GM12875 (cell line): ENCODE results near the gene PDE6B.

Experiments
- H3K4me3 ChIP-seq: one replicate; pipeline ENCODE4 v1.5.1; 2011; ENCODE audit warnings: low read depth, low read length, control low read depth
- TF ChIP-seq, protein P1 (sequence below): IDR thresholded peaks from 2 replicates; pipeline ENCODE4 v1.5.1; 2011; ENCODE audit warnings: low read depth, mild to moderate bottlenecking, control low read depth, inconsistent platforms, low read length, moderate library complexity, borderline replicate concordance; ENCODE audit not compliant: insufficient read depth

PDE6B gene

DNA sequence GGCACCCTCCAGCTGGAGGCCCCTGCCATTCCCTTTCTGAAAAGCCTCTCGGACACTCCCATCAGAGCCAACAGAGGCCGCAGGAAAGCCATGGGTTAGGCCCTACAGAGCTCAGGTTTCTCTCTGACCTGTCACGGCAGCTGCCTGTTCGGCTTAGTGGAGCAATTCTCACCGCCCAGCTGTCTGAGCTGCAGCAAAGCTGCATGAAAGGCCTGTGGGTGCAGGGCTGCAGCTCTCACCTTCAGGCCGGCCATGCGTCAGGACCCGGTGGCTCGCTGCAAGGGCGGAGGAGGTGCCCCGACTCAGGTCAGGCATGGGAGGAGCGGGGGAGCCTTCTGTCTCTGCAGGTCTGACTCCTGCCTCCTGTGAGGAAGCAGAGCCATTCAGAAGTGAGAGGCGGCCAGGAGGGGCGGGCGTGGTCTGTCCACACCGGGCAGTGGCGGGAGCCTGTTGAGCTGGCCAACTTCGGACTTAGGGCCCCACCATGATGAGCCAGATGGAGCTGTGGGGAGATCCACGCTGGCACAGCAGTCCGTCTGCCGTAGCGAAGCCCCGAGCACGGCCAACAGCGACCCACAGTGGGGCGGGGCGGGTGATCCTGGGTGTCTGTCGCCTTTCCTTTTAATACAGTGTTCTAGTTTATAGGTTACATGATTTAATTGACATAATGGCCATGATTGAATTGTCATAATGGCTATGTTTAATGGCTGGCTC lies 23.4 kb downstream of the PDE6B start:
- TF ChIP-seq, protein P1, sequence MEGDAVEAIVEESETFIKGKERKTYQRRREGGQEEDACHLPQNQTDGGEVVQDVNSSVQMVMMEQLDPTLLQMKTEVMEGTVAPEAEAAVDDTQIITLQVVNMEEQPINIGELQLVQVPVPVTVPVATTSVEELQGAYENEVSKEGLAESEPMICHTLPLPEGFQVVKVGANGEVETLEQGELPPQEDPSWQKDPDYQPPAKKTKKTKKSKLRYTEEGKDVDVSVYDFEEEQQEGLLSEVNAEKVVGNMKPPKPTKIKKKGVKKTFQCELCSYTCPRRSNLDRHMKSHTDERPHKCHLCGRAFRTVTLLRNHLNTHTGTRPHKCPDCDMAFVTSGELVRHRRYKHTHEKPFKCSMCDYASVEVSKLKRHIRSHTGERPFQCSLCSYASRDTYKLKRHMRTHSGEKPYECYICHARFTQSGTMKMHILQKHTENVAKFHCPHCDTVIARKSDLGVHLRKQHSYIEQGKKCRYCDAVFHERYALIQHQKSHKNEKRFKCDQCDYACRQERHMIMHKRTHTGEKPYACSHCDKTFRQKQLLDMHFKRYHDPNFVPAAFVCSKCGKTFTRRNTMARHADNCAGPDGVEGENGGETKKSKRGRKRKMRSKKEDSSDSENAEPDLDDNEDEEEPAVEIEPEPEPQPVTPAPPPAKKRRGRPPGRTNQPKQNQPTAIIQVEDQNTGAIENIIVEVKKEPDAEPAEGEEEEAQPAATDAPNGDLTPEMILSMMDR = no peak
- no peak overlapping the region for H3K4me3 ChIP-seq

DNA sequence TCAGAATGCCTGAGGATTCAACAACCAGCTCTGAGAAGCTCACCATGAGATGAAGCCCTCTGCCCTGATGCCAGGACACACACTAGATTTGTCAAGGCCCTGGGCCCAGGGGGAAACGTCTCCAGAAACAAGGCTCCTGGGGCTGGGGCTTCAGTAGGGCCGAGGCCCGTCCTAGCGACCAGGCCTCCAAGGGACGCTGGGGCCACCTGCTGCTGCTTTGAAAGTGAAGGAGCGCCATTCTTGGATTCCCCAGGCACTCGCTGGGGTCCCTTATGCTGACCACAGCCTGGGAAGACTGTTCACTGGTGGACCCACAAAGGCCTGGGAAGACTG lies 23.9 kb downstream of the PDE6B start:
- TF ChIP-seq, protein P1 = no peak
- H3K4me3 ChIP-seq = no peak overlapping the region

DNA sequence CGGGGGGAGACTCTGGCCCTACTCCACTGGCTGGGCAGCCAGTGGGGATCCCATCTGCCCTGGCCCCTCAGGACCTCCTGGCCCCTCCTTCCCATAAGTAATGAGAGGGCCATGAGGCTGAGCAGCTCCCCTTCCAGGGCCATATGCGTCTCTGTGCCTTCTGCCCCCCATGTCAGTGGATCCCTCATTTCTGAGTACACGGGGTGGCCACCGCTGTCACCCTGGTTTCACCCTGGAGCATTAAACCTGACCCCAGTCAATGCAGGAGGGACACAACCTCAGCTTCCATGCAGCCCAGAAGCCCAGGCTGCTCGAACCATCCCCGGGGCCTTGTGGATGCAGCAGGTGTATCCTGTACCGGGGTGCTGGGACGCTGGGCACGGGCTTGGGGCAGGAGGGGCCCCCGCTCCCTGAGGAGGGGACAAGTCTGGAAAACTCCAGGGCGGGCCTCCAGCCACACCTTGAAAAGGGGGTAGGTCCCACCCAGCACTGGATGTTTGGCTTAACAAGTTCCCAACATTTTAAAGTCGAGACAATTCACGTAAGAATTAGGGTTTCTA lies 24.5 kb downstream of the PDE6B start:
- H3K4me3 ChIP-seq = no peak overlapping the region
- TF ChIP-seq, protein P1 = no peak

DNA sequence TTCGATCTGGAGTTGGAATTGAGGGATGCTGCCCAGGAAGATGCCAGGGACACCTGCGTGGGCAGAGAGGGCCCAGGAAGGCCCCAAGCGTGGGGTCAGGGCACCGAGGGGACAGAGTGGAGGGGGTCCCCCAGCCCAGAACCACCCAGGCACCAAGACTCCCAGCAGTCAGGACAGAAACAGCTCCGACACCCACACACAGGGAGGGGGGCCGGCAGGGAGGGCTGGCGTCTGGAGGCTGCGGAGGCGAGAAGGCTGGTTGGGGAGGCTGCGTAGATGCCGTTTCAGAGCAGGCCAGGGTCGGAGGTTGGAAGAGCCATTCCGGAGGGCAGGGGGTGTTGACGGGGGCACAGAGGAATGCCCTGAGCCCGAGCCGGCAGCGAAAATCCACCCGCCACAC lies 25.1 kb downstream of the PDE6B start:
- TF ChIP-seq, protein P1 = no peak
- H3K4me3 ChIP-seq = no peak overlapping the region

DNA sequence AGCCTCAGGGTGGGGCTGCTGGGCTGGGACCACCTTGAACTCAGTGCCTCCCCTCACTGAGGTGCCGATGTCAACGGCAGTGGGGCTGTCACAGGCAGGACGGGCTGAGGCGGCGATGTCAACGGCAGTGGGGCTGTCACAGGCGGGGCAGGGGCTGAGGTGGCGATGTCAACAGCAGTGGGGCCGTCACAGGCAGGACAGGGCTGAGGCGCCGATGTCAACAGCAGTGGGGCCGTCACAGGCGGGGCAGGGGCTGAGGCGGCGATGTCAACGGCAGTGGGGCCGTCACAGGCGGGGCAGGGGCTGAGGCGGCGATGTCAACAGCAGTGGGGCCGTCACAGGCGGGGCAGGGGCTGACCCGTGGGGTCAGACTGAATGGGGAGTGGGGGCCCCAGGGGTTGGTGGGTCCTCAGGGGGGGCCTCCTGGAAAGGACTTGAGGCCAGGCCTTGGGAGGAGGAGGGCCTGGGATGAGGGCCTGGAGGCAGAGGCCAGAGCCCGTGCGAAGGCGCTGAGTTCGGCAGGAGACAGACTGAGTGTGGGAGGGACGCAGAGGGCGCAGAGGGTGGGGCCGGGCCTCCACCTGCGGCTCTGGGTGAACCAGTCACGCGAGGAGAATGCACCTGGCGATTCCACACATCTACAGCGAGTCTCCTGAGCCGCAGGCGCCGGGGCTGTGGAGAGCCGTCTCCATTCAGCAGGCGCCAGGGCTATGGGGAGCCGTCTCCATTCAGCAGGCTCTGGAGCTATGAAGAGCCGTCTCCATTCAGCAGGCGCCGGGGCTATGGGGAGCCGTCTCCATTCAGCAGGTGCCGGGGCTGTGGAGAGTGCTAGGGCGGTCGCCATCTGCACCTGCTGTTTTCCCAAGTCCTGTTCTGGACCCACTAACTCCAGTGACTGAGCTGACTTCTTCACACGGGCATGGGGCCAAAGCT lies 25.8 kb downstream of the PDE6B start:
- no peak overlapping the region for H3K4me3 ChIP-seq
- TF ChIP-seq, protein P1 = no peak

DNA sequence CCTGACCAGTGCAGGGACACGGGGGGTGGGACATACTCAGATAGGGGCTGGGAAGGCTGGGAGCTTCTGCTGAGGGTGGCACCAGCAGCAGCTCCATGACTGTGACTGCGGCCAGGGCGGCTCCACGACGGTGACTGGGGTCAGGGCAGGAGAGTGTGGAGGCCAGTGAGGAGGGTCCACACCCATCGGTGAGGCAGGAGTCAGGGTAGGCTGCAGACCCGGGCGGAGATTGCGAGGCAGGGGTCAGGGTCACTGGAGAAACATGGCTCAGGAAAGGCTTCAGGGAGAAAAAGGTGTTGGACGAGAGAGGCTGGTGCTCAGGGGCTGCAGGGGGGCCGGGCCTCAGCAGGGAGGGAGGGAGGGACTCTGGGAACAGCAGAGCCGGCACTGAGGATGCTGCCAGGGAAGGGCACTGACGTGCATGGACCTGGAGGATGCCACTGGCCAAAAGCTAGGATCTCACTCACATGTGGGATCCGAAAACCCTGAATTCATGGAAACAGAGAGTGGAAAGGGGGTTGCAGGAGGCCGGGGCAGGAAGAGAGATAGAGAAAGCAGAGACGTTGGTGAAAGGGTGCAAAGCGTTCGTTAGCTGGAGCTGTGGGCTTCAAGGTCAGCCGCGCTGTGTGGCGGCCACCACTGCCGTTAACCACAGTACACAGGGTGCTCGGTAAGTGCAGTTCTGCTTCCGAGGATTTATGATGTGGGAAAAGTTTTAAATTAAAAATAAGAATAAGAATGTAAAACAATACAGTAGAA lies 26.7 kb downstream of the PDE6B start:
- TF ChIP-seq, protein P1 = no peak
- no peak overlapping the region for H3K4me3 ChIP-seq
